HG03025 (cell line): ENCODE data around the gene GNG13.
"Not testable (repeated sequence)": the region's sequence is repeated elsewhere in the genome, so short reads cannot be mapped to it uniquely, and the experiment has no call there.

Experiments used
- ATAC-seq: cut with Tn5 transposase; IDR thresholded peaks from one replicate; pipeline ENCODE4 v1.9.1; 2021; ENCODE audit warnings: mild to moderate bottlenecking, moderate library complexity; ENCODE audit not compliant: unreplicated experiment, low FRiP score

The GNG13 gene

GRCh38 chr16:764848-765487, 35.6 kb downstream of the GNG13 start:
- ATAC-seq = no peak

GRCh38 chr16:764184-764750, 36.3 kb downstream of the GNG13 start:
- ATAC-seq = no peak

- no peak for ATAC-seq
Observed at GRCh38 chr16:763369-764183, 37.0 kb downstream of the GNG13 start.

GRCh38 chr16:762595-763268, 37.8 kb downstream of the GNG13 start:
- ATAC-seq = no peak

- no peak for ATAC-seq
Observed at GRCh38 chr16:761625-762513, 38.7 kb downstream of the GNG13 start.

- ATAC-seq = no peak
Observed at GRCh38 chr16:760545-761343, 39.8 kb downstream of the GNG13 start, which contains the start of gene MSLN. Gene MSLN (plus strand): TSS chr16:760734. CDS start chr16:762681, 1,947 bp downstream.

GRCh38 chr16:760065-760464, 40.5 kb downstream of the GNG13 start:
- no peak for ATAC-seq

GRCh38 chr16:759110-759910, 41.2 kb downstream of the GNG13 start:
- ATAC-seq = no peak

GRCh38 chr16:756428-756827, 44.1 kb downstream of the GNG13 start:
- ATAC-seq = no peak

- no peak for ATAC-seq
Observed at GRCh38 chr16:754656-755055, 45.9 kb downstream of the GNG13 start.

GRCh38 chr16:754121-754607, 46.4 kb downstream of the GNG13 start:
- ATAC-seq = not testable (repeated sequence)

GRCh38 chr16:752007-752312, 48.6 kb downstream of the GNG13 start:
- no peak for ATAC-seq

- ATAC-seq = no peak
Observed at GRCh38 chr16:751152-752006, 49.2 kb downstream of the GNG13 start.

- no peak for ATAC-seq
Observed at GRCh38 chr16:750485-750884, 50.0 kb downstream of the GNG13 start.

GRCh38 chr16:749010-749409, 51.5 kb downstream of the GNG13 start:
- no peak for ATAC-seq
